ENCODE measurements around the gene LCA5L.
A peak's percentile ranks its signal among the peaks of the same experiment; 100 is the strongest.

LCA5L gene

GRCh38 chr21:39445321-39446269 is at the start of gene LCA5L:
LCA5L (minus strand) TSS chr21:39445778; CDS start chr21:39428493, 17,285 bp downstream.
- DNase-seq (ENCODE audit: low spot score), result peak; percentile 90

GRCh38 chr21:39489380-39489924 is 43.9 kb upstream of the LCA5L start:
- DNase-seq (ENCODE audit: low spot score), result no peak

GRCh38 chr21:39484711-39485276 is 39.2 kb upstream of the LCA5L start:
- no peak for DNase-seq (ENCODE audit: low spot score)

- DNase-seq (ENCODE audit: low spot score), result no peak
Measured at GRCh38 chr21:39483917-39484316, 38.3 kb upstream of the LCA5L start.

GRCh38 chr21:39481886-39482285 is 36.3 kb upstream of the LCA5L start:
- no peak for DNase-seq (ENCODE audit: low spot score)

- DNase-seq (ENCODE audit: low spot score), result no peak
Measured at GRCh38 chr21:39480271-39480670, 34.7 kb upstream of the LCA5L start.

- DNase-seq (ENCODE audit: low spot score), result no peak
Measured at GRCh38 chr21:39479814-39480182, 34.2 kb upstream of the LCA5L start.

GRCh38 chr21:39479164-39479813 is 33.7 kb upstream of the LCA5L start:
- DNase-seq (ENCODE audit: low spot score), result no peak

GRCh38 chr21:39474611-39475010 is 29.0 kb upstream of the LCA5L start:
- DNase-seq (ENCODE audit: low spot score), result no peak

- DNase-seq (ENCODE audit: low spot score), result no peak
Measured at GRCh38 chr21:39472786-39473185, 27.2 kb upstream of the LCA5L start.

- DNase-seq (ENCODE audit: low spot score), result no peak
Measured at GRCh38 chr21:39471598-39471997, 26.0 kb upstream of the LCA5L start.

- DNase-seq (ENCODE audit: low spot score), result no peak
Measured at GRCh38 chr21:39468559-39468958, 23.0 kb upstream of the LCA5L start.

- DNase-seq (ENCODE audit: low spot score), result no peak
Measured at GRCh38 chr21:39467746-39468145, 22.2 kb upstream of the LCA5L start.

- no peak for DNase-seq (ENCODE audit: low spot score)
Measured at GRCh38 chr21:39466584-39466983, 21.0 kb upstream of the LCA5L start.

- no peak for DNase-seq (ENCODE audit: low spot score)
Measured at GRCh38 chr21:39463308-39463707, 17.7 kb upstream of the LCA5L start.

- no peak for DNase-seq (ENCODE audit: low spot score)
Measured at GRCh38 chr21:39461419-39461818, 15.8 kb upstream of the LCA5L start.

GRCh38 chr21:39456665-39457064 is 11.1 kb upstream of the LCA5L start:
- no peak for DNase-seq (ENCODE audit: low spot score)

- DNase-seq (ENCODE audit: low spot score), result no peak
Measured at GRCh38 chr21:39454949-39455668, 9.5 kb upstream of the LCA5L start.

GRCh38 chr21:39453571-39454179 is 8.1 kb upstream of the LCA5L start:
- DNase-seq (ENCODE audit: low spot score), result no peak

GRCh38 chr21:39452970-39453342 is 7.4 kb upstream of the LCA5L start:
- no peak for DNase-seq (ENCODE audit: low spot score)

GRCh38 chr21:39452207-39452969 is 6.8 kb upstream of the LCA5L start:
- DNase-seq (ENCODE audit: low spot score), result no peak
